ENCODE results near the gene COMT.

Gene COMT

GRCh38 chr22:19958083-19959042 is 16.8 kb downstream of the COMT start:
- DNase-seq = no peak

- no peak for DNase-seq
Measured at GRCh38 chr22:19959043-19959586, 17.5 kb downstream of the COMT start.

GRCh38 chr22:19959587-19960490 is 18.3 kb downstream of the COMT start:
- DNase-seq = no peak

GRCh38 chr22:19960491-19961200 is 19.1 kb downstream of the COMT start:
- no peak for DNase-seq

GRCh38 chr22:19961201-19961580 is 19.6 kb downstream of the COMT start:
- no peak for DNase-seq

GRCh38 chr22:19961868-19962245 is 20.3 kb downstream of the COMT start:
- DNase-seq = no peak

GRCh38 chr22:19962246-19962908 is 20.8 kb downstream of the COMT start:
- no peak for DNase-seq

- no peak for DNase-seq
Measured at GRCh38 chr22:19962909-19963806, 21.6 kb downstream of the COMT start.

- DNase-seq = no peak
Measured at GRCh38 chr22:19963863-19964642, 22.5 kb downstream of the COMT start.

GRCh38 chr22:19964701-19965386 is 23.3 kb downstream of the COMT start:
- no peak for DNase-seq

GRCh38 chr22:19965771-19966709 is 24.5 kb downstream of the COMT start:
- no peak for DNase-seq

GRCh38 chr22:19966908-19967750 is 25.6 kb downstream of the COMT start:
- no peak for DNase-seq

- DNase-seq = no peak
Measured at GRCh38 chr22:19967850-19968449, 26.4 kb downstream of the COMT start.

- no peak for DNase-seq
Measured at GRCh38 chr22:19968450-19968891, 26.9 kb downstream of the COMT start.

GRCh38 chr22:19969141-19969928 is 27.8 kb downstream of the COMT start:
- DNase-seq = no peak

- DNase-seq = no peak
Measured at GRCh38 chr22:19970031-19970478, 28.5 kb downstream of the COMT start.
